Measurements from ENCODE around the gene DKC1.

DNA sequence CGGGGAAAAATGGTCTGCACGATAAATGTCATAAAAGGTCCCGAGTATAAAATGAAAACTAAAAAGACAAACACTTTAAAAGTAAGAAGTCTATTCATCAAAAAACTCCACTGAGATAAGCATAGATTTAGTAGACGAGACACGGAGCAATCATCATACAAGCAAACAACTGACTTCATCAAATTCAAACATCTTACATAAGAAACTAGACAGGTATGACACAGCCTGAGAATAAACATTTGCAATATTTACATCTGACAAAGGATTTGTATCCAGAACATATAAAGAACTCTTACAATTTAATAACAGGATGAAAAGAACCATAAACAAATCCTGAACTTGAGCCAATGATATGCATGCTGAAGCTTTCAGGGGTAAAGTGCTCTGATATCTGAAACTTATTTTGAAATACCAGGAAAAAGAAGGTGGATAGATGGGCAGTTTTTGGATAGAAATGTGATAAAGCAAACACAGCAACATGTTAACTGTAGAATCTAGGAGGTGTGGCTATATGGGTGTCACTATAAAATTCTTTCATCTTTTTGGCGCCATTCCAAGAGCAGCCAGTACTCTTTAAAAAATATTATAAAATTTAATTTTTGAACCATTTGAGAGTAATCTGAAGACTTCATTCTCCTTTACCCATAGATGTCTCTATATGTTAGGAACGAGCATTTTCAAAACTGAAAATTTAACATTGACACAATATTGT is 30.6 kb downstream of the DKC1 start:
- no peak for TF ChIP-seq EZH2 (IDR thresholded peaks at IDR 0.05; ENCODE audit: borderline replicate concordance, low read depth, low read length, poor library complexity, severe bottlenecking)
- TF ChIP-seq, protein P1, sequence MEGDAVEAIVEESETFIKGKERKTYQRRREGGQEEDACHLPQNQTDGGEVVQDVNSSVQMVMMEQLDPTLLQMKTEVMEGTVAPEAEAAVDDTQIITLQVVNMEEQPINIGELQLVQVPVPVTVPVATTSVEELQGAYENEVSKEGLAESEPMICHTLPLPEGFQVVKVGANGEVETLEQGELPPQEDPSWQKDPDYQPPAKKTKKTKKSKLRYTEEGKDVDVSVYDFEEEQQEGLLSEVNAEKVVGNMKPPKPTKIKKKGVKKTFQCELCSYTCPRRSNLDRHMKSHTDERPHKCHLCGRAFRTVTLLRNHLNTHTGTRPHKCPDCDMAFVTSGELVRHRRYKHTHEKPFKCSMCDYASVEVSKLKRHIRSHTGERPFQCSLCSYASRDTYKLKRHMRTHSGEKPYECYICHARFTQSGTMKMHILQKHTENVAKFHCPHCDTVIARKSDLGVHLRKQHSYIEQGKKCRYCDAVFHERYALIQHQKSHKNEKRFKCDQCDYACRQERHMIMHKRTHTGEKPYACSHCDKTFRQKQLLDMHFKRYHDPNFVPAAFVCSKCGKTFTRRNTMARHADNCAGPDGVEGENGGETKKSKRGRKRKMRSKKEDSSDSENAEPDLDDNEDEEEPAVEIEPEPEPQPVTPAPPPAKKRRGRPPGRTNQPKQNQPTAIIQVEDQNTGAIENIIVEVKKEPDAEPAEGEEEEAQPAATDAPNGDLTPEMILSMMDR (conservative IDR thresholded peaks at IDR 0.05; ENCODE audit: low read depth, low read length), result no peak
